Measurements from ENCODE around the gene P4HA2.

Gene P4HA2

DNA sequence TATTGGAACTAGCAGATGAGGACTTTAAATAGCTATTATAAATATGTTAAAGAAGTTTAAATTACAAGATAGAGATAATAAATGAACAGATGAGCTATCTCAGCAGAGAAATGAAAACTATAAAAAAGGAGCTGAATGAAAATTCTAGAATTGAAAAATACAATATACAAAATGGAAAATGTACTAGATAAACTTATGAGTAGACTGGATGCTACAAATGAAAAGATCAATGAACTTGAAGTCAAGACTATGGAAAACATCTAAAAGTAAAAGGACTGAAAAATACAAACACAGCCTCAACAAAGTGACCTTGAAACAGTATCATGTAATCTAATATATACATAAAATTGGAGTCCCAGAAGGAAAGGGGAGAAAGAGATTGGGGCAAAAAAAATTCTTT is 19.2 kb upstream of the P4HA2 start:
- no peak for DNase-seq

DNA sequence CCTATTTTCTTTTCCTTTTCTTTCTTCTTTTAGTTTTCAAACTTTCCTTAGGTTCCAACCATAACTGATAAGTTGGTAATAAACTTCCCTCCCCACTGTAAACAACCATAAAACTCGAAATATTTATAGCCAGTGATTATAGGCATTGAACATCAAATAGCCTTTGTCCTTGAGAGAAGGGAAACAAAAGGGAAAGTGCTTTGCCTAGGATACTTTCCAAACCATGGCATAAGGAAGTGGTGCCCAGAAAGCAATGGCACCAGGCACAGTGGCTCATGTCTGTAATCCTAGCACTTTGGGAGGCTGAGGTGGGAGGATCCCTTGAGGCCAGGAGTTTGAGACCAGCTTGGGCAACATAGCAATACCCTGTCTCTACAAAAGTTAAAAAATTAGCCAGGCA is 17.9 kb upstream of the P4HA2 start:
- DNase-seq: no peak

DNA sequence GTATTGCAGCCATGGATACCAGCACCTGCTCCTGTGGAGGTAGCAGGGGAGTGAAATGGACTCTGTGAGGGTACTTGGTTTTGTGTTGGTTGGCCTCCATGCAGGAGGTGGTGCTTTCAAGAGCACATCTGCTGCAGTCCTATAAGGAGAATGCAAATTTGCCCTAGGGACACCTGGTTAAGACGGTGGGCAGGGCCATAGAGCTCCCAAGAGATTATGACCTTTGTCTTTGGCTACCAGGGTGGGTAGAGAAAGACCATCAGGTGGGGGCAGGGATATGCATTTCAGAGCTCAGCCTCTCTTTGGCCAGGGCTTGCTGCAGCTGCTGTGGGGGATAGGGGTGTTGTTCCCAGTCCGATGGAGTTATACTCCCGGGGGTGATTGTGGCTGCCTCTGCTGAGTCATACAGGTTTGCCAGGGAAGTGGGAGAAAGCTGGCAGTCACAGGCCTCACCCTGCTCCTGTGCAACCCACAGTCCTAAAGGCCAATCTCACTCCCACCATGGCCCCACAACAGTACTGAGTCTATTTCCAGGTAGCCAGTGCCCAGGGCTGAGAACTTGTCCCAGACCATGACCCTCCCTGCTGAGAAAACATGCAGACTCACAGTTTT is 15.8 kb upstream of the P4HA2 start:
- no peak for DNase-seq

DNA sequence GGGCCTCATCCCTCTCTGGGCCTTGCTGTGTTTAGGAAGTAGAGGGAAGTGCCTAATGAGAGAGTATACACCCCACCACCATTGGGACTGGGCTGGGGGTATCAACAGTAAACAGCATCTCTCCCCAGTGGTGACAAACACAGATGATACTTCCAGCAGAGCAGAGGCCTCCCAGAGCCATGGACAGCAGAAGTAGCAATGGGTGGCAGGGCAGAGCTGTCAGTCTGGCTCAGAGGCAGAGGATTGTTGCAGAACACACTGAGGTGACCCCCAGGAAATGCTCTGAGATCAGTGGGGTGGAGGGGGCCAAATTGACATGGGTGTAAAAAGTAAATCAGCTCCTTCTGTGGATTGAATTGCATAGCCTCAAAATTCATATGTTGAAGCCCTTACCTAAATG is 12.1 kb upstream of the P4HA2 start:
- DNase-seq: no peak

DNA sequence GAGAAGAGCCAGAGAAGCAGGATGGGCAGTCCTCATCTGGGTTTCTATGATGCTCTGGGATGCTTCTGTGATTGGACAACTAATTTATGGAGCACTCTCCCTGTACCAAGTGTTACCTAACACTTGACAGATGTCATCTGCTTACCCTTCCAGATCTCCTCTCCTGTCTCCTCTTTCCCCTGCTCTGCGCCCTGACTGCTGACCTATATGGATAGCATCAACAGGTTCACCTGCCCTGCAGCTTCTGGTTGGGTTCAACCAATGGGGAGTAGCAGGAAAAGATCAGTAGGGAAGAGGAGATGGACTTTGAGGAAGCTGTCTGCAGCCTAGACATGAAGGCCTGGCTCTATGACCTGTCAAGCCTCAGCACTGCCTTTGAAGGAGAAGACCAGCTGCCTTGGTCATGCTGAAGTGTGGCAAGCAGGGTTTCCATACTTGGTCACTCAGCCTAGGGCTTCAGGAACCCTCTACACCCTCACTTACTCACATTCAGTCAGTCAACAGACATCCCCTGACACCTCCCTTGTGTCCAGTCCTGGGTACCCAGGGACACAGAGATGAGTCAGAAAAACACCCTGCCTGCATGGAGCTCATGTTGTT is 11.3 kb upstream of the P4HA2 start:
- DNase-seq: no peak

DNA sequence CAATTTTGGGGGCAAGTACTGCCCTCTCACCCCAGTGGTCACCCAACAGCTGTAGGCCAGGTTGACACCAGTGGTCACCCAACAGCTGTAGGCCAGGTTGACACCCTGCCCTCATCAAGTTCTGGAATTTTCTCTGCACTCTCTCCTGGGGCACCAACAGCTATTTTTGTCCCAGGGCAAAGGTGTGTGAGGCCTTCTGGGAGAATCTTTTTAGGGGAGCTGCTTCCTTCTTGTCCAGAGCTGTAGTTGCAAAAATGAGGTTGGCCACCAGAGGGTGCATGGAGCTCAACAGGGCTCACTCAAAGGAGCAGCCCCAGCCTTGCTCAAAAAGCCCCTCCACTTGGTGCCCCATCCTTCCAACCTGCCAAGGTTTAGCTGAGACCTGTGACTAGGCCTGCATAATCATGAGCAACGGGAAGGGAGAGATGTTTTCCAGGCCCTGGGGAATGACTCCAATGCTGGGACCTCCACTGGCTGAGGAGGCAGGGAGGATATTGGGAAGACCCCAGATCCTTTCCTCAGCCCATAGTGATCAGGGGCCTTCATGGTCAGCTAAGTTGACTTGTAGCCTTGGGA is 10.6 kb upstream of the P4HA2 start:
- peak; percentile 81 to 83 for DNase-seq

DNA sequence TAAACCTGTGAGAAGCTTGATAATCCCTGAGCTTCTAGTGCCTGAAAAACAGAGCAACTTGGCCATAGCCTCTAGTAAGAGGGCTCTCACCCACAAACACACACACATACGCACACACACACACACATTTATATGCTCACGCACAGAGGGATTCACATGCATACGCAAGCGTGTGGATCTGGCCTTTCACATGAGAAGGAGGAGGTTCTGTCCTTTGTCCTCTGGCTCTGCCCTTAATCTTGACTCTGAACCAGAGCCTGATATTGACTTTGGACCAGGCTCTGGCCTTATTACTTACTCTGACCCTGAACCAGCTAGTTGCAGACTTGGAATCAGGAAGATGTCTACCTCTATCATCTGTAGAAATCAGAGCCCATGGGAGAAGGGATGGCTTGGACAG is 10.0 kb upstream of the P4HA2 start:
- no peak for DNase-seq

DNA sequence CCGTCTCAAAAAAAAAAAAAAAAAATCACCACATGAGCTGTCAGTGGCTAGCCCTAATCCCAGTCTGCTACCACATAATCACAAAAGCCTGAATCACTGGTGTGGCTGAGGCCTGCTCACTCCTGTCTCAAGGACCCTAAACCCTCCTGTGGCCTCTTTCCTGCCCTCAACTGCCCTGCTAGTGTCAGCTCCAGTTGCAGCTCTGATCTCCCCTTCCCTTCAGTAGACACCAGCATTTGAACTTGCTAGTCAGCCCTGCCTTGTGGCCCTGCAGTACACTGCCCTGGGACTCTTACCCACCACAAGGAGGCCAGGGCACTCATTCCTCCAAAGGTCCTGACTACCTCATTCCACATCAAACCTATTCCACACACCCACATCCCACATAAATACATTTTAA is 9.5 kb upstream of the P4HA2 start:
- no peak for DNase-seq

DNA sequence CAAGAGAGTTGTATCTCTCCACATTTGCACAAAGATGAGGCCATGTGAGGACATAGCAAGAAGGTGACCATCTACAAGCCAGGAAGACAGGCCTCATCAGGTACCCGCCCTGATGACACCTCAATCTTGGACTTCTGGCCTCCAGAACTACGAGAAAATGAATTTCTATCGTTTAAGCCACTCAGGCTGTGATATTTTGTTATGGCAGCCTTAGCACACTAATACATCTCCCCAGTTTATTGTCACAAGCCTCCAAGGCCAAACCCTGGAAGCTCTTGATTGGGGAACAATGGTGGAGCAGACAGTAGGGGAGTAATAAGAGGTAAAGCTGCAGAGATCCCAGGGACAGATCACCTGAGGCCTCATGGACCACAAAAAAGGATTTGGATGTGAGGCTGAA is 7.7 kb upstream of the P4HA2 start:
- no peak for DNase-seq

DNA sequence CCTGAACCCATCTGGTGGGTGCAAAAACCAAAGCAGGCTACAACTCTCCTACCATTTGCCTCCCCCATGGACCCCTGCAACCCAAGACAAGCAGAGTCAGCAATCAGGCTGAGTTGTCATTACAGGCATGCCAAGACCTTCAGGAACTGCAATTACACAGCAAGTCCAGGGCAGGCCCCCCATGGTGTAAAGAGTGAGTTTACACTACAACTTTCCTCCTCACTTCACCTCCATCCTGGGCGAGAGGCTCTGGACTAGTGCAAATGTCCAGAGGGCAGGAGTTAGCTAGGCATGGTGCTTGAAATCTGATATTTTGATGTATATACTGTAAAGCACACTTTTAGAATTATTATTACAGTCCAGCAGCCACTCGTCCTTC is 7.0 kb upstream of the P4HA2 start:
- DNase-seq: no peak

DNA sequence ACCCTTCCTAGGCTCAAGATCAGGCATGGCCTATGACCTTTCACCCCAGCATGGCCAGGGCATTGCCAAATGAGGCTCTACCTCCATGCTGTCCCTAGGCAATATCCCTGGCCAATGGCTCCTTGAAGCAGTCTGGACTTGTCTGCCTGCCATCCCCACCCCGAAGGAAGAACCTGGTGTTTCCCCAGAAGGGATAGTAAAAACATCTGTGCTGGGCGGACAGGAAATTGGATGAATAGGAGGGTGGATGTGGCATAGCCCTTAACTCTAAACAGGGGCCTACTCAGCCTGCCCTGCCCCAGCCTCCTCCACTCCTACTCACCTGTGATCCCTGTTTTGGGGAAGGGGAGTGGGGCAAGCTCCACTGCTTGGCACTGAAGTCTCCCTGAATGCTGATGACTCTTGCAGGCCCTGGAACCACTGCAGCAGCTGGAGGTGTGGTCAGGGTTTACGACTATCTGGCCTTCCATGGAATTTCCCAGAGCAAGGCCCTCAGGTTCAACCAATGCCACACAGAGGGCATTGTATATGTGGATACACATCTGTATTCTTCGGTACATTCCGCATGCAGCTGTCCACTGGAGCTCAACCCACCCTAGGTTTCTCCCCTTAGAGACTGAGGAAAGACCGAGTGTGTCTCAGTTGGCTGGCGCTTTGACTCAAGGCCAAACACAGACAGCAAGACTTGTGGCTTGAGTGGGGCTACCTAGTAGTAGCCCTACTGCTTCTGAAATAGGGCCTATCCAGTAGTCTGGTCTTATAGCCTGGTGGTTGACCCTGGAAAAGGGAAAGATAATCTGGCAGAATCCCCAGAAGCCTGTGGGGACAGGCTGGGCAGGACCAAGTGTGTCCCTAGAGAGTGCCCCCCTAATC is 6.4 kb upstream of the P4HA2 start:
- DNase-seq: no peak

DNA sequence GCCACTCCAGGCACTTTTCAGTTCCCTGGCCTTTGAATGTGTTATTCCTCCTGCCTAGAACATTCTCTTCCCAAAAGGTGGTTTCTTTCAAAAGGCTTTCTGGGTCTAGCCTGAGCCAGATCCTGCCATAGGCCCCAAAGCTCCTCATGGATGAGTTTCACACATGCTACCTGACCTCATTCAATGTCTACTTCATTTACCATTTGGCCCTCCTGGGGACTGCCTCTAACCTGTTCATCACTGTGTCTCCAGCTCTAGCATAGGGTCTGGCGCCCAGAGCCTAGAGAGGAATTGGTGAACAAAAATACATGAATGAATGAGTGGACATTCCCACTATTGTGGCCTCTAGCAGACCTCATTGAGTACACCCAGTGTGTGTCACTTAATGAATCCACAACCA is 5.4 kb upstream of the P4HA2 start:
- DNase-seq: no peak

DNA sequence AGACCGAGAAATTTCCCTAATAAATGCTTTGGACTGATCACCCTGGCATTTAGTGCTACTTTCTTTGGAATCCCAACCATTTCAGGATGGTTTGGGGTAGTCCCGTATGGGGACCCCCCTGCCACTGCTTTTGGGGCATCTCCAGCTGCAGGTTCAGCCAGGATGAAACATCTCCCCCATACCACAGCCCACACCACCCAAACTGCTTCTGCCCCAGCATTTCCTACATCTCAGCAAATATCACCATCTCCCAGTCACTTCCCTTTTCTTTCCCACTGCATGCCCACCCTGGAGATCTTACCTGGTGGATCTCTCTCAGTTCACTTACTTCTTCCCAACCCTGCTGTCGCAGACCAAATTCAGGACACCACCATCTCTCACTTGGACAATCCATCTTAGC is 4.8 kb upstream of the P4HA2 start:
- DNase-seq: no peak

DNA sequence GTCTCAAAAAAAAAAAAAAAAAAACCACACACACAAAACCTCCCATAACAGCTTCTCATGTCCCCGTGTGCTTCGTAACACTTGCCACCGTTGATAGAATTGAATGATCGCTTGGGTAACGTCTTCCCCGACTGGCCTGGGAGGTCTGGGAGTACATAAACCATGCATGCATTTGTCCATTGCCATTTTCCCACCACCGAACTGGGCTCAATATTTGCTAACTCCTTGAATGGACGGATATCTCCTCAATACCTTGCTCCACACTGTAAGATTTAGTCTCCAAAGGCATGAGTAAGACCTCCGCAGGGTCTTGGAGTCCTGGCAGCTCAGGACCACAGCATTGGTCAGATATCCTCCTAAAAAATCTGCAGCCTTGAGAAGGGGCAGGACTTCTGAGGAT is 3.2 kb upstream of the P4HA2 start:
- DNase-seq: no peak

DNA sequence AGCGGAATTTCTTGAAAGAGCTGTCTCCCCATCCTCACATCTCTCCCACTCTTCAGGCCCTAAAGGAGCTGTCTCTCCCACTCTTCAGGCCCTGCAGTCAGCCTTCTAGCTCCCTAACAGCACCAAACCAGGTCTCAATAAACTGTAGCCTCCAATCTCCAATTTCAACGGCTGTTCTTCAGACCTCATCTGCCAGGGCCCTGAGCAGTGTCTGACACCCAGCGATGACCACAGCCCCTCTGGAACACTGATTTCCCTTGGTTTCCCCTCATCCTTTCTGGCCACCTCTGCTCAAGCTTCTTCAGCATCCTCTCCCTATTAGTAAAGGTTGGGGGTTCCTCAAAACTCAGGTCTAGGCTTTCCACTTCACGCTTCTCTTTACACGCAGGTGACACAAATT is 1.6 kb upstream of the P4HA2 start:
- no peak for DNase-seq

DNA sequence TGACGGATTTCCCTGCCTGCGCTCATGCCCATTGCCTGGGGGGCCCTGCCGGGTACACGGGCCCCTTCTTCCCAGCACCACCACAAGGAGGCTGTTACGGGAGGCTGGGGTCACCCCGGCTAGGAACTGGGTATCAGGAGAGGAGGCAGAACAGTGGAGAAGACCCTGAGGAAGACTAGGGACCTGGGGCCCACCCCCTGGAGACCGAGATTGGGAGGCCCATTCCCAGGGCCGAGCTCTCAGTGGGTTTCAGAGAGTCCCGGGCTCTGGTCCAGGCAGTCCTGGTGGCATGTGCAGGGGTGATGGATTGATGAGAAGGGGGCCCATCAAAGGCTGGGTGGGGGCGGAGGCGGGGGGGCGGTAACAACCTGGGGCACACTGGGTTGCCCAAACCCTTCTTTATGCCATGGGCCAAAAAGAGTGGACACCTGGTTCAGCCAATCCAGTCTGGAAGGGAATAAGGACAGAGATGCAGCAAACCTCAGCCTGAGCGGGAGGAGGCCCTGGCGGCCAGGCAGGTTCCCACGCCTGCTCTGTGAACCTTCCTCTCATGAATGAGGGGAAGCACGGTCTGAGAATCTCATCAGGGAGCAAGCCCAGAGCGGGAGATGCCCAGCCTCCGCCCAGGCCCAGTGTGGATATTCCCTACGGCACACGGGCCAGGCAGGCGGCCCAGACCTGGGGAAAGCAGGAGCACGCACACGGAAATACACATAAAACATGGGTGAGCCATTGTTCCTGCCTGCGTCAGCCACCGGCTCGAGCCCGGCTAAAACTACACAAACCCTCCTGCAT is 785 bp upstream of the P4HA2 start:
- DNase-seq: no peak

DNA sequence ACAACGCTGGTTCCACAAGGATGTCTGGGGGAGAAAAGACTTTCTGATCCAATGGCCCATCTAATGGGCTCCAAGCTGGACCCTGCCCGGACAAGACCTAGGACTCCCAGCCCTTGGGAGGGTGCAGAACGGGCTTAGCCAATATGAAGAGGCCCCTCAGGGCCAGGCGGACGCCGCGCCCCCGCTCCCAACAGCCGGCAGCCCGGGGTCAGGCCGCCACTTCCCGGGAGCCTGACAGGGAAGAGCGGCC is 493 bp downstream of the P4HA2 start:
- DNase-seq: no peak

DNA sequence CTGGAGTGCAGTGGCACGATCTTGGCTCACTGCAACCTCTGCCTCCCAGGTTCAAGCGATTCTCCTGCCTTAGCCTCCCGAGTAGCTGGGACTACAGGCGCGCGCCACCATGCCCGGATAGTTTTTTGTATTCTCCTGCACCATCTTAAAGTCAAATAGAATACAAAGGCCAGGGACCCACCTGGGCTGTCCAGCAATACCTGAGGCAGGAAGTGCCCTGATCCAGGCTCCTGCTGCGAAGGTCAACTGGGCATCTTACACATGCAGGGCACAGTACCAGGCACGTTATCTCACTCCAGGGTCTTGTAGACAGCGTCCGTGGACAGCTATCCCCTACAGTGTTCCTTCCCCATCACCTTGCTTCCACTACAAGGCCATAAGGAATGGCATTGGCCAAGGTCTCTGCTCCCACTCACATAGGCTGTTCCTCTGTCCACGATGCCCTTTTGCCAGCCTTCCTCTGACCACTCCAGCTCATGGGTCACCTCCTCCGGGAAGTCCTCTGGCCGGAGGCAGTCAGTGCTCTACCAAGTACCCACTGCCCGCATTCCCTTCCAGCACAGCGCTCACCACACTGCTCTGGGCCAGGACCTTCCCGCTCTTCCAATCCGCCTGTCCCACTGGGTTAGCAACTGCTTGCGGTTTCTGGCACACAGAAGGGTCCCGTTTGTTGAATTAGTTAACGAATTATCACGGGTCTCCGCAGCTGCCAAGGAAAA is 978 bp downstream of the P4HA2 start:
- DNase-seq: no peak

DNA sequence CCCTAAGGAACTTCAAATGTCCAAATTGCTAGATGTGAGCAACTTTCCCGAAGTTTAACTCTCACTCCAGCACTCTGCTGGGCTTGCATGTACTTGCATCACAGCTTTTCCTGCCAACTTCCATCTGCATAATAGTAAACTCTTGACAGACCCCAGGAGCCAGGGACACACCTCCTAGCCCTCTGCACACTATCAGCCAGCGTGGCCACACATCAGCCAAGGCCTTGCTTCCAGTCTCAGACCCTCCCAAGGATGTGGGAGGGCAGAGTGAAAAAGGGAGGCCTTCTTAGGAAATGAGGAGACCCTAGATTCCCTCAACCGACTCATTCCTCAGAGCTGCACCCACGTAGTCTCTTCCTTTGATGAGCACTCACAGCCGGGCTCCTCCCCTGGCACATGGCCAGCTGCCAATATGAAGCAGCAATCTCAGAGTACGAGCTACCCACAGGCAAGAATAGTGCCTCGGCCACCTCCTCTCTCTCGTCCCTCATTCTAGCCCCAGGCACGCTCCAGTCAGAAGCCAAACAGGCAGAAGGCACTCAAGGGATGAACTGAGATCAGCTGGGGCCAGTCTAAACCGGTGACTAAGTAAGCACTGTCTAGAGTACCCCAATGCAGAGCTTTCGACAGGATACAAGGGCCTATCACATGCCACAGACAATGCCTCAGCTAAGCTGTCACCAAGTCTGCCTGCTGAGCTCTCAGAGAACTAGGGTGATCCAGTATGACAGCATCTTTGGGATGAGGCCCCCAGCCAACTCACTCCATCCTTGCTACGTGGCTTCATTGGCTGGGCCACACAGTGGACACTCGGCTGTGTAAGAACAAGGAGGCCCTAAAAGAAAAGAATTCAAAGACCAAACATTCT is 2.3 kb downstream of the P4HA2 start:
- DNase-seq: peak in 1 of 2 donors; percentile 38

DNA sequence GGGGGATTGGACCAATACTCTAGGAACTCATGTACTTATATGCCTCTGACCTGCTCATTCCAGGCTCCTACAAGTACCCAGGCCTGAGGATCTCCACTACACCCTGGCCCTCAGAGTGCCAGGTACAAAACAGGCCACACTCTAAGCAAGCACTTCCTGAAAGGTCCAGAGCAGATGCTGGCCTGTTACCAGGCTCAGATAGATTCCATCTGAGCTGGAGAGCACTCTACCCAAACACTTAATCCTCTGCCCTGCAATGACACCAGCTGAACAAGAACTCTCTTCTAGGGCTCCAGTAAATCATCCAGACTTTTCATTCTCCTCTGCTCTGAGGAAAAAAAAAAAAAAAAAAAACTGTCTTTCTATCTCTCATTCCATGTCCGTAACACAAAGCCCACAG is 2.9 kb downstream of the P4HA2 start:
- no peak for DNase-seq

DNA sequence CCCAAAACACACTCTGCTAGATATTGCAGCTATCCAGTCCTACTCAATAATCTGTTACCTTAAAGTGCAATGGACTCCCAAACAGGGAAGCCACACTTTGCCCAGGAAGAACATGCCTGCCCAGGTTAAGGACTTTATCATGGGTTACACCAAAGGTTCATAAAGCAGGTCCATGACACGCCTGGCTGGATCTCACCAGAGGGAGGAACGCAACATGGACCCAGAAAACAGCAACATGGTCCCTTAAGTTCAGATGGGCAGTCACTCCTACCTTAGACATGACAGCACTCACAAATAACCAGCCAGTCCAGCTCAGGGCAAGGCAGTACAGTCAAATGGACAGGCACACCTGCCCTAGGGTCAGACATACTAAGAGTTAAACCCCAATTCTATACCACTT is 3.8 kb downstream of the P4HA2 start:
- DNase-seq: no peak

DNA sequence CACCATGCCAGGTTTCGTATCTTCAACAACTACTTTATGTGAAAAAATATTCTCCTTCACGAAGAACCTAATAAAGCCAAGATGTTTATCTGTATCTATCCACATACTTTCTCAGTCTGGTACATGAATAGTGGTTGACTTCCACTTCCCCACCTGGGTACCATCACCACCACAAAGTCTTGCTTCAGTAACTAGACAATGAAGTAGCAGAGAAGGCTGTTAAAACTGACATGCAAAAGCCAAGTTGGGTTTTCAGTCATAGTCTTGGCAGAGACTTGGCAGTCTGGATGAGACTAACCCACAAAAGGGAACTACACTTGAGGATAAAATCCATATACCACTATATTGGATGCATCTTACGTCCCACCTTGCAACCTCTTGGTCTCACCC is 5.0 kb downstream of the P4HA2 start:
- DNase-seq: no peak

Data from stimulated activated CD4-positive, alpha-beta T cell treated with anti-CD3 and anti-CD28 coated beads, Interleukin-2, amount 100 ng/mL, for 48 hours (primary cell).